Measurements from ENCODE around the gene RAD51B.

RAD51B gene

DNA sequence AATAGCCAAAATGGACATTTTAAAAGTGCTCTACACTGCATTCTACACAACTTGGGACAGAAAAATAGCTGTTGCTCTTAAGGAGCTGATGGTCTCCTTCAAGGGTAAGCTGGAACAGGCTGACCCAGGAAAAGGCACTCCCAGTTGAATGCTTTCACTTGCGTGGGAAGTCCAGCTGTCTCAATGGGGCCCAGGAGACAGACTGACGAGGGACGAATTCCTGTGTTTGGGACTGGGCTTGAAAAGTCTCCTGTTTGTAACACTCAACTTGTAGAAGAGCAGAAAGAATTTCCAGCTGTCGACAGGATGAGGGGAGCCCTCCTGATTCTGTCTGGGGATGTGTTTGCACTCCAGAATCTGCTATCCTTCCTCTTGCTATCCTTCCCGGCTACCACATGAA, 792.5 kb downstream of the RAD51B start:
- DNase-seq, result no peak

DNA sequence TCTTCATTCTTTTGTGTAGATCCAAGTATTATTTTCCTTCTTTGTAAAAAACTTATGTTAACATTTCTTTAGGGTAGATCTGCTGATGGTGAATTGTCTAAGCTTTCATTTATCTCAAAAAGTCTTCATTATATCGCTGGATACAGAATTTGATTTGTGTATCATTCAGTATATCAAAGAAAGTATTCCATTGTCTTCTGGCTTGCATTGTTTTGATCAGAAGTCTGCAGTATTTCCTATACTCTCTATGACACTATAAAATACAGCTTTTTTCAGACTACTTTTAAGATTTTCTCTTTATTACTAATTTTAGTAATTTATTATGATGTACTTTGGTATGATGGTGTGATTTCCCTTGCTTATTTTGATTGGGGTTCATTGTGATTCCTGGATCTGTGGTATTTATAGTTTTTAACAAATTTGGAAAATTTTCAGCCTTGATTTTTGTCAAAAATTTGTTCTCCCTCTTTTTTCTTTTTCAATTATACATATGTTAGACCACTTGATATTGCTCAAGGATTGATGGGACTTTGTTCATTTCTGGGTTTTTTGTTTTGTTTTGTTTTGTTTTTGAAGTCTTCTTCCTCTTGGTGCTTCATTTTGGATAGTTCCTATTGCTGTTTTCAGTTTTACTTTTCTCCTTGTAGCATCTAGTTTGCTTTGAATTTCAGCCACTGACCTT, 796.8 kb downstream of the RAD51B start:
- DNase-seq, result no peak

DNA sequence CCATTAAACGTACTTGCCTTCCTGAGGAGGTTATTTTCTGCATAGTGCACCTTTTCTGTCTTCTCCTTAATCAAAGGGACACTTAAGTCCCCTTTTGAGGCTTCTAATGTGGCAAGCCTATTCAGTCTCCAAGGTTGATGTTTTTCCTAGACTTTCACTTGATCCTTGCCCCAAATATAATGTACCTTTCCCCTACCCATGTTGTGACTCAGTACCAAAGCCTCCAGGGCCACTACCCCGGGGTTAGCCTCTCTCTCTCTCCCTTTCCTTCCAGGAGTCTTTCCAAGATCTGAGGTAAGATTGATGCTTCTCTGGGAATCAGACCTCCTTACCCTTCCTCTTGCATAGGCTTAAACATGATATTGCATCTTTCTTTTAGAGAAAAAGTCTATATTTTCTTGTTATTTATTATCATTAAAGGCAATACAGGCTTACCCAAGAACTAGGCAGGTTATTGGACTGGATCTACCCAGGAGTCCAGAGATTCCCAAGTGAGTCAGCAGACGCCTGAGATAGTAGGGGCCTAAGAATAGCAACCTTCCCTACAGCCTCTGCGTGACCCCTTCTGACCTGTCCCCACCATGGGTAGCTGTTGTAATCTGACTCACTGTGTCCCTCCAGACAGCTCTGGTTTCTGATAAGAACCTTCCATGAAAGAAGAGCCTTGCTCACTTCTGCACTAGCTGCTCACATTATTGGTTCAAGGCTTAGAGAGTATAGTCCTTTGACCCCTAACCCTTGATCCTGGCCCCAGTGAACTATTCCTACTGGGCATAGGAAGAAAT, 800.4 kb downstream of the RAD51B start:
- no peak for DNase-seq

DNA sequence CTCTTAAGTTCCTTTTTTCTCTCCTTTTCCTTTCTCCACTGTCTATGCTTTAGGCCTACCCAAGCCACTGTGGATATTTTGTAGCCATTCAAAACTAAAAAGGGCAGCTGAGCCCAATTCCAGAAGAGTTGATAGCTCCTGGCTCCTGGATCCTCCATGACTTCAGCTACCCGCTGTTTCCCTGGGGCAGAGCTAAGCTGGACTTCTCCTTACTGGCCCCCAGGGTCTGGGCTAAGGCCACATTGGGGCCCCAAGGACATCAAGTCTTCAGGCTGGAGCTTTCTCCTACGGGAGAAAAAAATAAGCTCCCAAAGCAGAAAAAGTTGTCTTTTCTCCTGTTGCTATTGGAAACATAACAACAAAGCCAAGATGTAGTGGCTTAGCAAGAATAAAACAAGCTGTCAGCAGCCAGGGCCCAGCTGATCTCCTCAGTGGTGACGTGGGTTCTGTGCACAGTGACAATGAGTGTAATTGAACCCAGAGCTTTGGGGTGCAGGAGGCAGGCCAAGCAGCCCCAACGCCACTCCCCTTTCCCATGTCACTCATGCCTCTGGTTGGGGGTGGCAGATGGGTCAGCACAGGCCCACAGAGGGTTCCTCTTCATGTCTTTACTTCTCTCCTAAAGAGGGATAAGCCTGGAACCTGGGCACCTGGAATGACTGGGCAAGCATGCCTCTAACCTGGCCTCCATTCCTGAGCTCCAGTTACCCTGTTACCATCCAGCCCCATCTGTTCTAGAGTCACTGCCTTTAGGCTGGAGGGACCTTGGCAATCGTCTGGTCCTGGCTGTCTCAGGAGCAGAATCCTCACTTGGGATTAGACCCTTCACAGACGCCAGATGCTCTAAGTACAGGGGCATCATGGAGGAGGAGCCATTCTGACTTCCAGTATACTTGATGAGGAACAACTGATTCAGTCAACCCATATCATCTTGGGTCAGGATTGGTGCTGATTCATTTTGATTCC, 802.1 kb downstream of the RAD51B start:
- no peak for DNase-seq

DNA sequence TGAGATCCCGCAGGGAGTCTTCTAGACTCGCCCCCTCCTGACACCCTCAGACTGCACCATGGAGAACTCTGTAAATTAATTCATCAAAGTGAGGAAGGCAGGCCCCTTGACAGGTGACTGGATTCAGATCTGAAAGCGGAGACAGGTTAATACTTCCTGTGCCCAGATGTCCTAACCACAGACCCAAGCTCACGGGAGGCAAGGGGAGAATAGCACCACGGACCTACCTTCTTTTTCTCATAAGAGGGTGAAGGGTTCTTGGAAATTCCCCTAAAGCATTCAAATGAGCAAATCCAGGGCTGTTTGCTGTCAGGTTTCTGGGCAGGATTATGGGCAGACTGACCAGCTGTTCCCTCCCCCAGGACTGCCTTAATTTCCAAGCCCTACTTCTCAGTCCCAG, 803.3 kb downstream of the RAD51B start:
- no peak for DNase-seq

DNA sequence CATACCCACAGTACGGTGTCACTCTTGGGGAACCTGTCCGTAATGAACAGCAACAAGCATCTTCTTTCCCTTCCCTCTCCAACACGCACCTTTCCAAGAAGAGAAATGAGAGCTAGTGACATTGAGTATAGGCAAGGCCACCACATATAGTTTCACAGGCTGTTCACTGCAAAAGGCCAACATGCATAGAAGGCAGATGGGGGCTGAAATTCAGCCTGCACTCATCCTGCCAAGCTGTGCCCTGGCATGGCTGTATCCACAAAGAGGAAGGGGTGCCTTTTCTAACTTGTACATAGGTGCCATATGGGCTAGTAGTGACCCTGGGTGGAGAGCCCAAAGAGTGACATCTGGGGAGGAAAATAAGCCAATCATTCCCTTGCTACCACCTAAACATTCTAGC, 803.7 kb downstream of the RAD51B start:
- no peak for DNase-seq

DNA sequence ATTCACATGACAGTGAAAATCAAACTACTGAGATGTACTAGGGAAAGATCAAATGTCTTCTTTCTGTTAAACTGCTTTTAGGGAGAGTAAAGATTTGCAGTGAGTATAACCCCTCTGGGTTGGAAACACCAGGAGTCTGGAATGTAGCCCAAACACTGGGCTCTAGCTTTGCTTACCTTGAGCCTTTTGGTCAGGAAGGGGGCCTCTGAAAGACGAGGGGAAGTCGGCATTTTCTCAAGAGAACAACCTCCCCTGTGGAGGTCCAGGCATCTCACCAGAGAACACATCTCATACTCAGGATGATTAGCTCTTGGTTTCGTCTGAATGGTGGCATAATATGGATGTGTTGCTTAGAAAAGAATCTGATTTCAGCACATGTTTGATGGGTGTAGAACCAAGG, 804.2 kb downstream of the RAD51B start:
- DNase-seq, result no peak

DNA sequence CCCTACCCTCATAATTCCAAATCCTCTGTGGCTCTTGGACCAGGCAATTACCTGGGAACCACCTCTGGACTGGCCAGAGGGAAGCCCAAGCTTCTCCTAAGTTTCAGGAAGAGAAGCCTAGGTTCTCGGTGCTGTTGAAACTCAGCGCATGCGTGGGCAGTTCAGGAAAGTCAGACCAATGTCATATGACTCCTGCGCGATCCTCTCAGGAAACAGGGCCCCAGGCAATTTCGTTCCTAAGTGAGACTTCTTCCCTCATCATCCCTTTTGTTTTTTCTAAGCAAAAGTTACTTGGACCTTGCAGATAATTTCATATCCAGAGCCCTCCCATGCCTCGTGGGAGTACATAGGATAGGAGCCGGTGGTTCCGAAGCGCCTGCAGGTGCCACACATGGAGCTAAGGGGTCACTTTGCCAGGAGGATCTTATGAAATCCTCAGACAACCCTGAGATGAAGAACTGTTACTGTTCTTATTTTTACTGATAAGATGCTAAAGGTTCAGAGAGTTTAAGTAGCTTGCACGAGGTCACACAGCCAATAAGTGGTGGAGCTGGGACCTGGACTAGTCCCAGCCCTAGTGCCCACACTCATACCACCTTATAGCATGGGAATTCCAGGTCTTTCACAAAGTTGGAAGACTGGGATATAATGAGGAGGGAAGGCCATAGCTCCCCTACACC, 805.1 kb downstream of the RAD51B start:
- no peak for DNase-seq

DNA sequence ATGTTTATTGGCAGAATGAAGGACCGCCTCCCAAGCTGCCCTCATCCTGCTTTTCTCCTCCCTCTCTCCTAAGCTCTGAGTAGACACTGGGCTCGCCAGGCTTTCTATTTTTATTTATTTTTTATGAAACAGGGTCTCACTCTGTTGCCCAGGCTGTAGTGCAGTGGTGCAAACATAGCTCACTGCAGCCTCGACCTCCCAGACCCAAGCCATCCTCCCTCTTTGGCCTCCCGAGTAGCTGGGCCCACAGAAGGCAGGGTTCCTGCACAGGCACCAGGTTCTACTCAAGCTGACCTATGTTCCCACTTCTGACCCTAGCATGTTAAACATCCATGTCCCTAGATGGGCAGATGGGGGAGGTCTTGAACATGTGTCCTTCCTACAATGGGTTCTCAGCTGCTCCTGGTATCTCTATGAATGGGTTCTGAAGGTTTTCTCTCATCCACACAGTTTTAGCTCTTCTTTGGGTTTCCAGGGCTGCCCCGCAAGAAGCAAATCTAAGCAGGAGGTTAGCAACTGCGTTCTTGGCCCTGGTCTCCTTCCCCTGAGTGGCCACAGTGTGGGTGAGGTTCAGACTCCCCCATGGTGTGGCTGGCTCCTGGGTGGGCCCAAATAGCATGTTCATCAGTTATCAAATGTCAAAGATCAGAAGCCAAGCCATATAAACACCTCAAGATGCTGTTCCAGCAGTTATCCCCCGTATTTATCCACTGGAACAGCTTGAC, 805.9 kb downstream of the RAD51B start:
- no peak for DNase-seq

DNA sequence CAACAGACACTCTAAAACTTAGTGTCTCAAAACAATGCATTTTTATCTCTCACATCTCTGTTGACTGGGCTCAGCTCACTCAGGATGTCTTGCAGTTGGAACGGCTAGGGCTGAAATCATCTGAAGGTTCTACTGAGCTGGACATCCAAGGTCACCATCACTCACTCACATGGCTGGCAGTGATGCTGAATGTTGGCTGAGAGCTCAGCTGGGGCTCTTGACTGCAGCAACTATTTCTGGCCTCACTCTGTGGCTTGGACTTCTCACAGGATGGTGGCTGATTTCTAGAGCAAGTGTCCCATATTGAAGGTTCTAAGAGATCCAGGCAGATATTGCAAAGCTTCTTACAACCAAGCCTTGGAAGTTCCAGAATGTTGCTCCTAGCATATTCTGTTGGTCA, 806.8 kb downstream of the RAD51B start:
- DNase-seq, result no peak

DNA sequence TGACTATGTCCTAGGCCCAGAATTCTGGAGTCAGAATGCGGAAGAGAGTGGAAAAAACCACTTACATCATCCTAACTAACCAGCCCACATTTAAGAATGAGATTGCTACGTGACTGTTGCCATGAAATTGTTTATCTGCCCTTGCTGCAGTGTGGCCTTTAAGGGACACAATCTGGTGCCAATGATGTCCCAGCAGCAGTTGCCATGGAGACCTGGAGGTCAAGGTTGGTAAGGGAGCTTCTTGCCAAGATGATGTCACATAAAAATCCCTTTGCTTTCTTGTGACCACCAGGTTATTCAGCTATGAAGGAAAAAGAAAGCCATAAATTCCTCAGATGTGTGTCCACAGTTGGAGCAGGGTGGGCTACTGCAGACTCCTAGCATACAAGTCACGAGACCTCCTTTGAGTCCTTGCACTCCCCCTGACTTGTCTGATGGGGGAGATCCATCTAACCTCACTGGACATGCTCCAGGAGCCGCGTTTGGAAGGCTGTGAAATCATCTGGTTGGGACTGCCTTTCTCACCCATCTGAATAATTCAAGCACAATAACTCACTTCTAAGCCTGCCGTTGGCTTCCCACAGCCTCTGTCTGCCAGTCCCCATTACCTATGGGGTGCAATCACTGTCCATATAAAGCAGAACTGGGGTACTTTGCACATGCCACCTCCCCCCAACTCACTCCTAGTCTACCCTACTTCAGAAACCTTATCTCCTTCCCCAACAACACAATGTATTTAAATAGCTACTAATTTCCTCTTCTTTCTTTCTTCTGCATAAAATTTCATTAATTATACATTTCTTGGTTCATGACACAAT, 807.7 kb downstream of the RAD51B start:
- no peak for DNase-seq

DNA sequence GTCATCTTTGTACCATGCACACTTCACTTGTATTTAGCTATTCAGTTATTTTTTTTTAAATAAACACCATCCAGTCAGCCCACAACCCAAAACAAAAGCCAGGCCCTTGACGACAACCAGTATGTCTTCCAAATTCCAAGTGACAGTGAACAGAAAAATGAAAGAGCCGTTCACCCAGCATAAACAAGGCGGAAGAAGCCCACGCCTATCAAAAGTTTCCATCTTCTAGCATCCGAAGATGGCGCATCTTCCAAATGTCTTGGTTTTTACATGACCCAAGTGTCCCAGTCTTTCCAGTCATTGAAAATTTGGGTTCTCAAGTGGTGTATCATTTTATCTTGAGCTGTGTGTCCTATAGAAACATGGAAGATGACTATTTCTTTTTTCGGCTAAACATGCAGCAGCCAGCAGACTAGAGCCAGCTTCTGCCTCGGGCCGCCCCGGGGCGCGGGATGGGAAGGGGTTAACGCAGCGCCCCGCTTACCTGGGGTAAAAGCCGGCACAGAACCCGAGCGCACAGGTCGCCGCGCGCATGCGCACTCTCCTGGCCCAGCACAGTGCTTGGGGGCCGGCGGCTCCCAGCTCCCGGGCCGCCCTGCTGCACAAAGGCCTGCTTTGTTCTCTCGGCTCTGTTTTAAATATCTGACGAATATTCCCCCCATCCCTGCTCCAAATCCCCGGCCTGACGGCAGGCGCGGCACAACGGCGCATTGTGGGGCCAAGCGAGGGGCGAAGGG, 808.5 kb downstream of the RAD51B start:
- peak; percentile 53 for DNase-seq

DNA sequence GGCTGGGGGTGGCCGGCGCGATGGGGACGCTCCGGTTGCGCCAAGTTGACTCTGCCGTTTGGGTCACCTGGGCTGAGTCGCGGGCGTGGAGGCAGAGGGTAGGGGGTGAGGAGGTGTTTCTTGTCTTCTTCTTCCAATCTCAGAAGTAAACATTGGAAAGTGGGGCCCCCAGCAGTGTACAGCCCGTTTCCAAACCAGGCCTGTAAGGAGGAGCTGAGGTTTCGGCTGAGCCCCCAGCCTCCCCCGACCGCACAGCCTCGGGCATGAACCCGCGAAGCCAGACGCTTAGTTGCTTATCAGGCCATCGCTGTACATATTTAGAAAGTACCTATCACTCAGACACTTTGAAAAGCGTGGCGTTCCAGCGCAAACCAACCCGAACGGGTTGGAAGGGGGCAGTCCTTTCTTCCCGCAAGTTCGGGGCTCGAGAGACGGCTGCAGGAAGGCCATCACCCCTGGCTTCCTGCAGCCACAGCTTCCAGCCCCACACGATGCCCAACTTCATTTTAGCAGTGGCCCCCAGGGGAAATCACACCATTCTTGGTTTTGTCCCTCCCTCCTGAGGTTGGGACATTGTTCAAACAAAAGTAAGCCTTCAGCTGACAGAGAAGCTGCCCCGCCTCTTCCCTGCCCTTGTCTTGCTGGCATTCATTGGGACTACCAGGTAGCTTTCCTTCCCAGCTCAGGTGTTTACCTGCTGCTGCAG, 809.2 kb downstream of the RAD51B start:
- peak; percentile 12 for DNase-seq

DNA sequence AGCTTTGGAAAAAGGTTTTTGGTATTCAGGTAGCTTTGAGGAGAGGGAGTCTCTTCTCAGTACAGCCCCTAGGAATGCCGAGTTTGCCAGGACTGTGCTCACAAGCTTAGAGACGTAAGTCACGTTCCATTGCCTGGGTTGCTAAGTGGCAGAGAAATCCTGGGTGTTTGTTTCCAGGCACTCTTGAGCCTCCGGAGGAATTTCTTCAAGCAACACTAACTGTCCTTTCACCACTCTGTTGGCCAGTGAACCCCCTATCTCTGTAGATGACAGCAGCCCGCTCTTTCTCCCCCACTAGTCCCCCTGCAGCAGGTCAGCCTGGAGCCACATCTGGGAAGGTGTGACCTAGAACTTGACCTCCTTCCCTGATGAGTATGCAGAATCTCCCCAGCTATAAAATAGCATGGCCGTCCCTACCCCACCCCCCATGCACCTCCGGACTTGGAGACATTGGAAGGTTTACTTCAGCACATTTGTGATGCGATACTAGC, 810.5 kb downstream of the RAD51B start:
- no peak for DNase-seq

DNA sequence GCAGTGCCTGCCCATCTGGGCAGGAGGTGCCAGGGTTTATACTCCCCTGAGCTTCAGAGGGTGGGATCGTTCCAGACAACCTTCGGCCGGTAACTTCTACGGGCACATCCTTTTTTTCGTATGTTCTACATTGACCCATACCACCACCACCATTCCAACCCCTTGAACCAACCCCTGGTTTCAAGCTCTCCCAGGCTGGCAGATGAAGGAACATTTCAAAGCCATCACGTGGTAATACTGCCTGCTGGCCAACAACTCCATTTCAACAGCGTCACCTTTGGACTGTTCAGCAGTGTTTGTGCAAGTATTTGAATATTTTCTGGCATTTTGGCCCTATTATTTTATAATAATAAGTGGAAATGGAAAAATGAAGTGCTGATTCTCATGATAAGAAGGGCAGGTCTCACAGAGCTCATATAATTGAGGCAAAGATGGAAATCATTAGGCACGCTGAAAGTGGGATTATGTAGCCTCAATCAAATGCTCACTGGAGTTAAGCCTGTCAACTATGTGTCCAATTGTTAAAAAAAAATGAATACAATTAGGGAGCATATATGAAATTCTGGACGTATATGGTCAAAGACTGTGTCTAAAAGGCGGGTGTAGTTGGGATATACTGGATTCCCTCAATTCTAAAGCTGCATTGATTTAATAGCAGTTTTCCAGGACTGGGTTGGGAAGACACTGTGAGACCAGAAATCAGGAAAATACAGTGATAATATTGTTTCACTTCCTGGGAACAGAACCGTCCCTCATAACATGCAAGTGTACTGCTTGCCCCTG, 811.2 kb downstream of the RAD51B start:
- no peak for DNase-seq

DNA sequence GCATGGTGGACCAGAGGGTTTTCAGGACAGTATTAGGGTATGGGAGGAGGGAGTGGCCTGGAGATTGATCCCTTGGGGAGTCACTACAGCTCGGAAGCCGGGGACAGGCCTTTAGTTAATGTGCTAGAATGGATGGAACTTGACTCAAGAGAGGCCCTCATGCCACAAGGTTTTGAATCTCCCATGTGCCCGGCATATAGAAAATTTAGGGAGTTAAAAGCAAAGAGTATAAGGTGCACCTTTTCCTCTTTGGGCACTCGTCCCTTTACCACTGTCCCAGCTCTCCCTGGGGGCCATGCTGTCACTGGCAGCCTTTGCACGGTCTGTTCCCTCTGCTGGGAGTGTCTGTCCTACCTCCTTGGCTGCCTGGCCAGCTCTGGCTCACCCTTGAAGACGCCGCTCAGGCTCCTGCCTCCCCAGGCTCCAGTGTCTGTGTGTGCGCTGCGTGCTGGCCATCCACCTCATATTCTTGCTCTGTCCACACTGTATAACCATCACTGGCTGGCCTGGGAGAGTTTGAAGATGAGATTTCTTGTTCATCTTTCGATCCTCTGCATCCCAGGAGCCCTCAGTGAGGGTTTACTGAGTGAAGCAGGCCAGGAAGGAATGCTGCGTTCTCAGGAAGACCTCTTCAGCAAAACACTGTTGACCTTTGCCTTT, 811.9 kb downstream of the RAD51B start:
- DNase-seq, result no peak

DNA sequence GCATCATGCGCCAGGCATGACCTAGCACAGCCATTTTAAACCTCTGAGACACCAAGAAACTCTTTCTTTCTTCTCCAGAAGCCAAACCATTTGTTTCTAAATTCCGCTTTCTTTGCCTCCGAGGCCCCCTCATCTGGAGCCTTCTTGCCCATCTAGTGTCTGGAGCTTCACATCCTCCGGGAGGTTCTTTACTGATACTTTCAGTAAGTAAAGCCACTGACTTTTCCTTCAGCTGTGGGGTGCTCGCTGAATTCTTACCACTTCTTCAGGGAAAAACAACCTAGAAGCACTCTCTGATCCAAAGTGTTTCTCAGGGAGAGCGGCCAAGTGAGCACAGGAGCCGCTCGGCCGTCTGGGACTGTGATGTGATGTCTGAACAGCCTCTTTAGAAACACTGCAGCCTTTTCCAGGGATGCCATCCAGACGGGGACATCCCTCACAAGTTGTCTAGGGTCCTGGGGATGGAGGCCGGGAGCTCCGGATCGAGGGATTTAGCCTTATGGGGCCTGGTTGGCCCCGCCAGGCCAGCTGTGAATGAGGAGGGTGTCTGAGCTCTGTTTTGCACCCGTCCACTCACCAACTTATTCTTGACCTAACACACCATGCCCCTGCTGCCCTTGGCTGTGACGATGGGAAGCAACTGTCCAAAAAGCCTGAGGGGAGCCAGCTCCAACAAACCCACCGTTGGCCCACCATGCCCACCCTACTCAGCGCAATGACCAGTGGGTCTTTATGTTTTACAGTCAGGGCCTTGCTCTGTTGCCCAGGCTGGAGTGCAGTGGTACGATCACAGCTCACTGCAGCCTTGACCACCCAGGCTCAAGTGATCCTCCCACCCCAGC, 812.7 kb downstream of the RAD51B start:
- no peak for DNase-seq

Measured in stimulated activated CD4-positive, alpha-beta T cell treated with anti-CD3 and anti-CD28 coated beads, Interleukin-1b, Interleukin-23, amount 100 ng/mL, for 48 hours (primary cell).